H9 (cell line): ENCODE data around the gene SLX1A. TPM values are rescaled to one million over a fixed set of nuclear protein-coding genes. Genes with fewer than 3 reads are reported as not detected.
"Not testable (repeated sequence)": the region's sequence is repeated elsewhere in the genome, so short reads cannot be mapped to it uniquely, and the experiment has no call there.

Experiments used
- DNase-seq: peaks from one replicate; pipeline ENCODE4 v3.0.0-alpha.2; 2017
- H2AFZ ChIP-seq: one replicate; pipeline ENCODE4 v1.6.1; 2013; ENCODE audit warnings: mild to moderate bottlenecking, low read length, control low read depth, moderate library complexity
- H2AK5ac ChIP-seq: 2 replicates; pipeline ENCODE4 v1.6.1; 2013; ENCODE audit warnings: low read length, control low read depth, mixed read lengths; ENCODE audit not compliant: insufficient read length
- H2BK120ac ChIP-seq: one replicate; pipeline ENCODE4 v1.6.1; 2013; ENCODE audit warnings: low read depth, mild to moderate bottlenecking, low read length, control low read depth, inconsistent platforms; ENCODE audit not compliant: poor library complexity, severe bottlenecking
- H2BK12ac ChIP-seq: 2 replicates; pipeline ENCODE4 v1.6.1; 2013; ENCODE audit warnings: low read length, control low read depth, mixed read lengths, low read depth; ENCODE audit not compliant: insufficient read length
- H2BK15ac ChIP-seq: 2 replicates; pipeline ENCODE4 v1.6.1; 2013; ENCODE audit warnings: low read depth, low read length, control low read depth
- H2BK20ac ChIP-seq: one replicate; pipeline ENCODE4 v1.6.1; 2013; ENCODE audit warnings: low read depth, mild to moderate bottlenecking, low read length, control low read depth, inconsistent platforms; ENCODE audit not compliant: poor library complexity, severe bottlenecking
- H2BK5ac ChIP-seq: 2 replicates; pipeline ENCODE4 v1.6.1; 2013; ENCODE audit warnings: low read length, control low read depth, mixed read lengths; ENCODE audit not compliant: insufficient read length
- H3K14ac ChIP-seq: 2 replicates; pipeline ENCODE4 v1.6.1; 2013; ENCODE audit warnings: low read length, control low read depth; ENCODE audit not compliant: insufficient read depth
- H3K18ac ChIP-seq: 2 replicates; pipeline ENCODE4 v1.6.1; 2013; ENCODE audit warnings: low read depth, mild to moderate bottlenecking, mixed read lengths, low read length, control low read depth; ENCODE audit not compliant: insufficient read length
- H3K23ac ChIP-seq: 2 replicates; pipeline ENCODE4 v1.6.1; 2013; ENCODE audit warnings: low read length, control low read depth, mixed read lengths, low read depth; ENCODE audit not compliant: insufficient read length
- H3K23me2 ChIP-seq: 2 replicates; pipeline ENCODE4 v1.6.1; 2013; ENCODE audit warnings: low read depth, mild to moderate bottlenecking, mixed read lengths, low read length, control low read depth; ENCODE audit not compliant: insufficient read length, poor library complexity, severe bottlenecking
- H3K27ac ChIP-seq: 2 replicates; pipeline ENCODE4 v1.5.1; 2013; ENCODE audit warnings: low read length, control low read depth, mixed read lengths, low read depth; ENCODE audit not compliant: insufficient read length
- H3K27me3 ChIP-seq: 2 replicates; pipeline ENCODE4 v1.6.1; 2013; ENCODE audit warnings: low read length, control low read depth, inconsistent platforms; ENCODE audit not compliant: insufficient read depth
- H3K4ac ChIP-seq: 2 replicates; pipeline ENCODE4 v1.6.1; 2013; ENCODE audit warnings: low read depth, mild to moderate bottlenecking, control low read depth, inconsistent platforms, low read length, moderate library complexity
- H3K4me1 ChIP-seq: 2 replicates; pipeline ENCODE4 v1.6.1; 2013; ENCODE audit warnings: low read length, control low read depth, inconsistent platforms; ENCODE audit not compliant: insufficient read depth
- H3K4me2 ChIP-seq: 2 replicates; pipeline ENCODE4 v1.6.1; 2013; ENCODE audit warnings: low read length, control low read depth, mixed read lengths; ENCODE audit not compliant: insufficient read length, insufficient read depth
- H3K56ac ChIP-seq: 2 replicates; pipeline ENCODE4 v1.6.1; 2013; ENCODE audit warnings: low read depth, mild to moderate bottlenecking, mixed read lengths, low read length, control low read depth; ENCODE audit not compliant: insufficient read length
- H3K79me1 ChIP-seq: 2 replicates; pipeline ENCODE4 v1.6.1; 2013; ENCODE audit warnings: low read depth, mild to moderate bottlenecking, moderate library complexity, low read length, control low read depth, inconsistent platforms; ENCODE audit not compliant: insufficient read depth, poor library complexity, severe bottlenecking
- H3K79me2 ChIP-seq: 2 replicates; pipeline ENCODE4 v1.6.1; 2013; ENCODE audit warnings: low read length, control low read depth, inconsistent platforms; ENCODE audit not compliant: insufficient read depth
- H3K9ac ChIP-seq: 2 replicates; pipeline ENCODE4 v1.6.1; 2013; ENCODE audit warnings: low read length, control low read depth, mixed read lengths; ENCODE audit not compliant: insufficient read length; ENCODE audit errors: extremely low read depth
- H3K9me3 ChIP-seq: one replicate; pipeline ENCODE4 v1.6.1; 2013; ENCODE audit warnings: low read depth, low read length, inconsistent platforms; ENCODE audit not compliant: control insufficient read depth
- H3T11ph ChIP-seq: one replicate; pipeline ENCODE4 v1.6.1; 2013; ENCODE audit warnings: mild to moderate bottlenecking, low read length, control low read depth, inconsistent platforms
- H4K20me1 ChIP-seq: one replicate; pipeline ENCODE4 v1.6.1; 2013; ENCODE audit not compliant: control insufficient read depth, insufficient read length, insufficient read depth
- H4K5ac ChIP-seq: 2 replicates; pipeline ENCODE4 v1.6.1; 2013; ENCODE audit warnings: low read depth, mild to moderate bottlenecking, mixed read lengths, low read length, control low read depth; ENCODE audit not compliant: insufficient read length
- H4K8ac ChIP-seq: replicated peaks from 2 replicates; pipeline ENCODE4 v1.6.1; 2013; ENCODE audit warnings: low read length, control low read depth, mixed read lengths, low read depth; ENCODE audit not compliant: insufficient read length
- H4K91ac ChIP-seq: 2 replicates; pipeline ENCODE4 v1.6.1; 2013; ENCODE audit warnings: low read depth, mild to moderate bottlenecking, moderate library complexity, mixed read lengths, low read length, control low read depth; ENCODE audit not compliant: insufficient read length
- H3K27ac Mint-ChIP-seq, 3 experiments: 2 replicates in 2 of 3; 3 replicates in 1 of 3; pipeline ENCODE4 v1.8.0; 2020 to 2021; ENCODE audit warnings: mixed read lengths in 3 of 3, mild to moderate bottlenecking in 1 of 3, moderate library complexity in 1 of 3
- H3K27me3 Mint-ChIP-seq: 2 replicates; pipeline ENCODE4 v1.8.0; 2021; ENCODE audit warnings: low read depth, mild to moderate bottlenecking, moderate library complexity, mixed read lengths
- H3K36me3 Mint-ChIP-seq, 3 experiments: 2 replicates in 2 of 3; 3 replicates in 1 of 3; pipeline ENCODE4 v1.8.0; 2020 to 2021; ENCODE audit warnings: low read depth in 3 of 3, mixed read lengths in 3 of 3; ENCODE audit not compliant: insufficient read depth in 1 of 3
- H3K4me1 Mint-ChIP-seq, 2 experiments: 2 replicates each; pipeline ENCODE4 v1.8.0; 2020; ENCODE audit warnings: mixed read lengths in 2 of 2
- H3K4me3 Mint-ChIP-seq, 2 experiments: 2 replicates in 1 of 2; 3 replicates in 1 of 2; pipeline ENCODE4 v1.8.0; 2020 to 2021; ENCODE audit warnings: mild to moderate bottlenecking in 2 of 2, mixed read lengths in 2 of 2, moderate library complexity in 1 of 2
- H3K9me3 Mint-ChIP-seq, 2 experiments: 2 replicates in 1 of 2; 3 replicates in 1 of 2; pipeline ENCODE4 v1.8.0; 2020; ENCODE audit warnings: mild to moderate bottlenecking in 2 of 2, mixed read lengths in 2 of 2, moderate library complexity in 1 of 2
- WGBS: extraction: QIAGEN DNeasy Blood & Tissue Kit; methylation state at CpG from one replicate; pipeline ENCODE4 v1.1.7; 2013; ENCODE audit warnings: missing lambda C conversion rate, low lambda C conversion rate, mixed read lengths; ENCODE audit not compliant: insufficient read length; ENCODE audit errors: extremely low coverage; 5-methylcytosine and 5-hydroxymethylcytosine counted together
- total RNA-seq: library from RNA; stranded (reverse); gene quantifications from 2 replicates; pipeline ENCODE4 v1.2.1, GENCODE V29; 2021

The SLX1A gene
- total RNA-seq, 1 experiment from 2014 or later = 30.3 TPM

GRCh38 chr16:30209032-30209431, 15.4 kb downstream of the SLX1A start:
- H3K4me1 ChIP-seq, H3K23me2 ChIP-seq, H3K56ac ChIP-seq, H3K4me3 Mint-ChIP-seq, H2BK120ac ChIP-seq, DNase-seq, H3K9me3 Mint-ChIP-seq, H3K23ac ChIP-seq, H4K20me1 ChIP-seq, H3K27me3 ChIP-seq, H2BK15ac ChIP-seq, H4K91ac ChIP-seq, H3K14ac ChIP-seq, H3K9ac ChIP-seq, H3K4me2 ChIP-seq, H3K4me1 Mint-ChIP-seq, H3K18ac ChIP-seq, H3K9me3 ChIP-seq, H4K8ac ChIP-seq, H3K79me2 ChIP-seq, H3K4ac ChIP-seq, H3T11ph ChIP-seq, H2BK12ac ChIP-seq, H4K5ac ChIP-seq, H3K27me3 Mint-ChIP-seq, H3K36me3 Mint-ChIP-seq, H2BK20ac ChIP-seq, H2AFZ ChIP-seq, H2AK5ac ChIP-seq, H3K27ac ChIP-seq, H2BK5ac ChIP-seq, H3K27ac Mint-ChIP-seq, H3K79me1 ChIP-seq: not testable (repeated sequence)
- no CpG with 5 or more reads among the region's 6 CpGs for whole genome bisulfite sequencing

GRCh38 chr16:30211414-30211813, 17.7 kb downstream of the SLX1A start:
- H4K5ac ChIP-seq, H4K8ac ChIP-seq, H2BK20ac ChIP-seq, H3K27ac Mint-ChIP-seq, H3K27me3 ChIP-seq, H2AK5ac ChIP-seq, H3K9me3 ChIP-seq, H3K4me2 ChIP-seq, H3K27me3 Mint-ChIP-seq, H3K36me3 Mint-ChIP-seq, H2AFZ ChIP-seq, H3K27ac ChIP-seq, H3K4me1 ChIP-seq, H4K91ac ChIP-seq, H2BK5ac ChIP-seq, DNase-seq, H3K9me3 Mint-ChIP-seq, H3K23ac ChIP-seq, H2BK120ac ChIP-seq, H2BK12ac ChIP-seq, H3K79me1 ChIP-seq, H3T11ph ChIP-seq, H3K9ac ChIP-seq, H3K23me2 ChIP-seq, H3K79me2 ChIP-seq, H3K14ac ChIP-seq, H3K4ac ChIP-seq, H3K4me1 Mint-ChIP-seq, H3K56ac ChIP-seq, H2BK15ac ChIP-seq, H3K4me3 Mint-ChIP-seq, H3K18ac ChIP-seq, H4K20me1 ChIP-seq: not testable (repeated sequence)
- no CpG with 5 or more reads among the region's 4 CpGs for WGBS
